NB4 (cell line): ENCODE measurements around the gene P2RY14.

Experiments
- DNase-seq: peaks from one replicate; pipeline ENCODE4 v3.0.0; 2010; ENCODE audit warnings: low read depth
- H3K4me3 ChIP-seq: one replicate; pipeline ENCODE4 v1.5.1; 2011; ENCODE audit warnings: mild to moderate bottlenecking, low read depth, low read length, moderate library complexity
- CTCF ChIP-seq: IDR thresholded peaks from one replicate; pipeline ENCODE4 v1.5.1; 2012; ENCODE audit warnings: low read depth, low read length
- MAX ChIP-seq: IDR thresholded peaks from 2 replicates; pipeline ENCODE4 v1.6.1; 2011; ENCODE audit warnings: low read depth, low read length
- MYC ChIP-seq: IDR thresholded peaks from 2 replicates; pipeline ENCODE4 v1.6.1; 2011; ENCODE audit warnings: low read depth, low read length
- POLR2A ChIP-seq: IDR thresholded peaks from 2 replicates; pipeline ENCODE4 v1.6.1; 2011; ENCODE audit warnings: mild to moderate bottlenecking; ENCODE audit not compliant: insufficient read length; ENCODE audit errors: extremely low read depth

The P2RY14 gene

GRCh38 chr3:151183265-151183671, 95.1 kb downstream of the P2RY14 start:
- no peak for DNase-seq
- TF ChIP-seq MYC (no peak), POLR2A (no peak), MAX (no peak), CTCF (no peak)
- H3K4me3 ChIP-seq: no peak overlapping the region

GRCh38 chr3:151182349-151183079, 95.8 kb downstream of the P2RY14 start:
- DNase-seq: no peak
- no peak overlapping the region for H3K4me3 ChIP-seq
- no peak for TF ChIP-seq MAX
- TF ChIP-seq MYC: no peak
- TF ChIP-seq CTCF: no peak
- TF ChIP-seq POLR2A: no peak

GRCh38 chr3:151178208-151178845, 100.0 kb downstream of the P2RY14 start:
- H3K4me3 ChIP-seq: no peak overlapping the region
- DNase-seq: no peak
- TF ChIP-seq POLR2A (no peak), MAX (no peak), CTCF (no peak), MYC (no peak)

GRCh38 chr3:151175952-151176351, 102.4 kb downstream of the P2RY14 start:
- no peak for TF ChIP-seq CTCF
- no peak for TF ChIP-seq POLR2A
- TF ChIP-seq MAX: no peak
- no peak for TF ChIP-seq MYC
- H3K4me3 ChIP-seq: no peak overlapping the region
- no peak for DNase-seq

DNA sequence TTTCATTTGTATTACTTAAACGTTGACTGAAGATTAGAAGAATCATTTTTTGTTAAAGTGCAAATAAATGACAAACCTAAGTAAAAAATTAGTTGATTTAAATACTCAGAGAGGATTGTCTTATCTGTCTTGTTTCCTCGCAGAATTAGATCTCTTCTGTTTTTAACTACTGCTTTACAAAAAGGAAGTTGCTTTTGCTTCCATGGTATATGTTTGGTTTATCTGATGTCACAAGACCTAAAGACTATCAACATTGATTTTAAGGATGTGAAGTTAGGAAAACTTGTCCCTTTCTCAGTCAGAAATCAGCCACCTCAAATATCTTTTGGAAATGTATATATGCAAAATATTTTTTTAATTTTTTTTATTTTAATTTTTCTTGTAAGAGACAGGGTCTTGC, 104.0 kb downstream of the P2RY14 start:
- no peak for DNase-seq
- no peak overlapping the region for H3K4me3 ChIP-seq
- TF ChIP-seq POLR2A (no peak), MYC (no peak), CTCF (no peak), MAX (no peak)
